Thymus (tissue), 11 donors: ENCODE measurements around the gene RPL13A. TPM values are rescaled to one million over a fixed set of nuclear protein-coding genes. Genes with fewer than 3 reads are reported as not detected.
"Not testable (repeated sequence)": the region's sequence is repeated elsewhere in the genome, so short reads cannot be mapped to it uniquely, and the experiment has no call there.

ENCODE experiments used
- DNase-seq, 9 donors: peaks; one replicate each; pipeline ENCODE4 v3.0.0-alpha.2; 2013; ENCODE audit warnings: low spot score in 9 of 9, low read depth in 6 of 9, missing footprints in 1 of 9
- H3K27ac ChIP-seq, 2 donors: one replicate each; pipeline ENCODE4 v1.5.1; 2013; ENCODE audit warnings: control low read depth in 1 of 2, low read depth in 1 of 2, low read length in 1 of 2, mild to moderate bottlenecking in 1 of 2, moderate library complexity in 1 of 2
- H3K27me3 ChIP-seq, 2 donors: one replicate each; pipeline ENCODE4 v1.5.1; 2013; ENCODE audit warnings: low read length in 1 of 2; ENCODE audit not compliant: control insufficient read depth in 2 of 2, insufficient read depth in 1 of 2
- H3K36me3 ChIP-seq, 2 donors: one replicate each; pipeline ENCODE4 v1.5.1; 2013; ENCODE audit warnings: low read length in 1 of 2, mild to moderate bottlenecking in 1 of 2, moderate library complexity in 1 of 2; ENCODE audit not compliant: control insufficient read depth in 2 of 2, insufficient read depth in 2 of 2
- H3K4me1 ChIP-seq, 2 donors: one replicate each; pipeline ENCODE4 v1.5.1; 2013; ENCODE audit warnings: low read length in 2 of 2; ENCODE audit not compliant: control insufficient read depth in 2 of 2, insufficient read depth in 2 of 2
- H3K4me3 ChIP-seq, 2 donors: one replicate each; pipeline ENCODE4 v1.5.1; 2013; ENCODE audit warnings: low read length in 2 of 2, control low read depth in 1 of 2, mild to moderate bottlenecking in 1 of 2
- H3K9me3 ChIP-seq, 2 donors: one replicate each; pipeline ENCODE4 v1.5.1; 2013; ENCODE audit warnings: low read length in 1 of 2, mild to moderate bottlenecking in 1 of 2; ENCODE audit not compliant: control insufficient read depth in 2 of 2, insufficient read depth in 1 of 2
- whole genome bisulfite sequencing: extraction: QIAGEN DNeasy Blood & Tissue Kit; methylation state at CpG from one replicate; pipeline ENCODE4 v1.1.7; 2013; 5-methylcytosine and 5-hydroxymethylcytosine counted together
- polyA plus RNA-seq: library from polyadenylated mRNA; stranded (reverse); fragments of 200-250 nt; gene quantifications from one replicate; pipeline ENCODE4 v1.2.3, GENCODE V29; 2013
- total RNA-seq: library from RNA; stranded (reverse); fragments of 120-200 nt; gene quantifications from one replicate; pipeline ENCODE4 v1.2.4, GENCODE V29; 2013
- donor health status: healthy.

Gene RPL13A
- total and polyA plus RNA-seq, 2 donors = 3,666 to 4,231 TPM

- WGBS = 79% methylated on average over 9 of the region's 9 CpGs
- H3K27ac ChIP-seq = peak overlapping the region; percentile 10 to 95
- peaks cover 4 to 9% of the 10 kb centered on the region in 2 donors for H3K36me3 ChIP-seq
These were observed 14.5 kb upstream of the RPL13A start for GRCh38 chr19:49472936-49473335.

DNA sequence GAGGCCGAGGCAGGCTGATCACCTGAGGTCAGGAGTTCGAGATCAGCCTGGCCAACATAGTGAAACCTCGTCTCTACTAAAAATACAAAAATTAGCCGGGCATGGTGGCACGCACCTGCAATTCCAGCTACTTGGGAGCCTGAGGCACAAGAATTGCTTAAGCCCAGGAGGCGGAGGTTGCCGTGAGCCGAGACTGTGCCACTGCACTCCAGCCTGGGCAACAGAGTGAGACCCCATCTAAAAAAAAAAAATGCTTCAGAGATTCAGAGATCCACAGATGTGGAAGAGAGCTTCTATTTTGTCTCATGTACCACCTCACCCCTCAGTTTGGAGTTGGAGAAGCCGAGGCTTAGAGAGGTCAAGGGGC lies 13.9 kb upstream of the RPL13A start:
- peaks cover 27 to 72% of the 10 kb centered on the region in 2 donors for H3K4me1 ChIP-seq
- WGBS = 86% methylated on average over 9 of the region's 9 CpGs
- H3K27me3 ChIP-seq, H3K36me3 ChIP-seq, H3K9me3 ChIP-seq, DNase-seq: not testable (repeated sequence)
- peak overlapping the region; percentile 95 to 99 for H3K27ac ChIP-seq
- peak overlapping the region; percentile 76 to 88 for H3K4me3 ChIP-seq

More at GRCh38 chr19:49472936-49473335, 14.5 kb upstream of the RPL13A start:
- Histone ChIP-seq H3K9me3 (peaks cover 0 to 10% of the 10 kb centered on the region in 2 donors), H3K4me3 (no peak overlapping the region), H3K4me1 (peaks cover 27 to 76% of the 10 kb centered on the region in 2 donors), H3K27me3 (no peaks in the 10 kb centered on the region)
- no peak for DNase-seq

GRCh38 chr19:49473868-49474541 lies 13.4 kb upstream of the RPL13A start, which contains the start of gene FLT3LG:
Gene FLT3LG, plus strand, starts transcription at chr19:49474215. Its CDS starts 425 bp downstream, at chr19:49474640.
- peak; percentile 90 to 98 (median 93) for DNase-seq
- Histone ChIP-seq H3K36me3 (peaks cover 3 to 6% of the 10 kb centered on the region in 2 donors), H3K4me1 (peaks cover 31 to 72% of the 10 kb centered on the region in 2 donors), H3K9me3 (peaks cover 0 to 10% of the 10 kb centered on the region in 2 donors), H3K4me3 (peak within 1 kb of the TSS; percentile 76 to 88), H3K27me3 (no peaks in the 10 kb centered on the region), H3K27ac (peak within 1 kb of the TSS; percentile 95 to 99)
- WGBS = under 1% methylated on average over 33 of the region's 33 CpGs

GRCh38 chr19:49474542-49474924 lies 12.9 kb upstream of the RPL13A start:
- Histone ChIP-seq H3K4me1 (peaks cover 31 to 67% of the 10 kb centered on the region in 2 donors), H3K27ac (peak overlapping the region; percentile 95 to 99), H3K4me3 (peak overlapping the region; percentile 76 to 88), H3K9me3 (peaks cover 0 to 10% of the 10 kb centered on the region in 2 donors), H3K27me3 (no peaks in the 10 kb centered on the region), H3K36me3 (peaks cover 2 to 5% of the 10 kb centered on the region in 2 donors)
- WGBS = 9% methylated on average over 11 of the region's 11 CpGs
- no peak for DNase-seq

GRCh38 chr19:49475191-49475917 lies 12.1 kb upstream of the RPL13A start:
- WGBS = 69% methylated on average over 15 of the region's 15 CpGs
- peak overlapping the region; percentile 76 to 88 for H3K4me3 ChIP-seq
- H3K27me3 ChIP-seq = no peaks in the 10 kb centered on the region
- H3K27ac ChIP-seq = peak overlapping the region; percentile 95 to 99
- peaks cover 0 to 12% of the 10 kb centered on the region in 2 donors for H3K9me3 ChIP-seq
- peaks cover 23 to 59% of the 10 kb centered on the region in 2 donors for H3K4me1 ChIP-seq
- peaks cover 7 to 11% of the 10 kb centered on the region in 2 donors for H3K36me3 ChIP-seq
- DNase-seq = peak in 1 of 9 donors; percentile 48

DNA sequence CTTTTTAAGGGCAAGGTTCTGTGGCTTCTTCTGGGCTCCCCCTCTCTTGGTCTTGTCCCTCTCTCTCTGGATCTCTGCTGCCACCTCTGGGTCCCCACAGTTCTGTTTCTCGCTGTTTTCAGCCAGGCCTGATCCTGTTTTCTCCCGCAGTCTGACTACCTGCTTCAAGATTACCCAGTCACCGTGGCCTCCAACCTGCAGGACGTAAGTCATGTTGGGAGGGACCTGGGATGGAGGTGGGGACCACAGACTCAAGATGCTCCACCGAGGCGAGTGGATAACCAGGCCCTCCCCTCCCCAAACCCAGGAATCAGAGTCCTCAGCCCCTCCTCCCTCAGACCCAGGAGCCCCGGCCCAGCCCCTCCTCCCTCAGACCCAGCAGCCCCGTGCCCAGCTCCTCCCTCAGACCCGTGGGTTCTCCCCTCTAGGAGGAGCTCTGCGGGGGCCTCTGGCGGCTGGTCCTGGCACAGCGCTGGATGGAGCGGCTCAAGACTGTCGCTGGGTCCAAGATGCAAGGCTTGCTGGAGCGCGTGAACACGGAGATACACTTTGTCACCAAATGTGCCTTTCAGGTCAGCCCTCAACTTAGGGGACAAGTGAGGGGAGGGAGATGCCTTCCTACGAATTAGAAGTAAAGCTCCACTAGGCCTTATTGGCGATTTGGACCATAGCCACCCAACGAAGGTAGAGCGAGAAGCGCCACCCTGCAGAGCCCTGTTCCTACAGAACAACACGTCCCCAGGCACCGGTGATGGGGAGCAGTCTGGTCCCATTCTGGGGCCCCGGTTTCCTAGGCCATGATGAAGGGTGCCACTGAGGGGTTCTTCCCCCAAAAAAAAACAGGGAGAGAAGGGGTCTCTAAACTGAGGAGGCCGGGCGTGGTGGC lies 11.2 kb upstream of the RPL13A start:
- Histone ChIP-seq H3K27me3 (no peaks in the 10 kb centered on the region), H3K27ac (peak overlapping the region; percentile 72 to 95), H3K4me3 (peak overlapping the region; percentile 21 to 76), H3K4me1 (peaks cover 17 to 50% of the 10 kb centered on the region in 2 donors), H3K9me3 (peaks cover 0 to 13% of the 10 kb centered on the region in 2 donors), H3K36me3 (peaks cover 9 to 17% of the 10 kb centered on the region in 2 donors)
- WGBS = 57% methylated on average over 27 of the region's 27 CpGs
- DNase-seq = peak in 3 of 9 donors; percentile 64 to 78 (median 69)

- Histone ChIP-seq H3K9me3 (peaks cover 0 to 3% of the 10 kb centered on the region in 2 donors), H3K4me1 (peaks cover 7 to 23% of the 10 kb centered on the region in 2 donors), H3K27ac (no peak overlapping the region), H3K27me3 (no peaks in the 10 kb centered on the region), H3K36me3 (peaks cover 19 to 33% of the 10 kb centered on the region in 2 donors), H3K4me3 (no peak overlapping the region)
- no peak for DNase-seq
- whole genome bisulfite sequencing = 90% methylated on average over 14 of the region's 14 CpGs
These were observed 7.3 kb upstream of the RPL13A start for GRCh38 chr19:49479975-49480628.

- Histone ChIP-seq H3K4me3 (no peak overlapping the region), H3K36me3 (peaks cover 25 to 40% of the 10 kb centered on the region in 2 donors), H3K4me1 (peaks cover 4 to 13% of the 10 kb centered on the region in 2 donors), H3K27ac (no peak overlapping the region), H3K27me3 (no peaks in the 10 kb centered on the region), H3K9me3 (peaks cover 0 to 3% of the 10 kb centered on the region in 2 donors)
- WGBS = 99% methylated on average over 7 of the region's 7 CpGs
- no peak for DNase-seq
These were observed 6.3 kb upstream of the RPL13A start for GRCh38 chr19:49481020-49481683.
